ENCODE data around the gene SLC2A10.

Gene SLC2A10

DNA sequence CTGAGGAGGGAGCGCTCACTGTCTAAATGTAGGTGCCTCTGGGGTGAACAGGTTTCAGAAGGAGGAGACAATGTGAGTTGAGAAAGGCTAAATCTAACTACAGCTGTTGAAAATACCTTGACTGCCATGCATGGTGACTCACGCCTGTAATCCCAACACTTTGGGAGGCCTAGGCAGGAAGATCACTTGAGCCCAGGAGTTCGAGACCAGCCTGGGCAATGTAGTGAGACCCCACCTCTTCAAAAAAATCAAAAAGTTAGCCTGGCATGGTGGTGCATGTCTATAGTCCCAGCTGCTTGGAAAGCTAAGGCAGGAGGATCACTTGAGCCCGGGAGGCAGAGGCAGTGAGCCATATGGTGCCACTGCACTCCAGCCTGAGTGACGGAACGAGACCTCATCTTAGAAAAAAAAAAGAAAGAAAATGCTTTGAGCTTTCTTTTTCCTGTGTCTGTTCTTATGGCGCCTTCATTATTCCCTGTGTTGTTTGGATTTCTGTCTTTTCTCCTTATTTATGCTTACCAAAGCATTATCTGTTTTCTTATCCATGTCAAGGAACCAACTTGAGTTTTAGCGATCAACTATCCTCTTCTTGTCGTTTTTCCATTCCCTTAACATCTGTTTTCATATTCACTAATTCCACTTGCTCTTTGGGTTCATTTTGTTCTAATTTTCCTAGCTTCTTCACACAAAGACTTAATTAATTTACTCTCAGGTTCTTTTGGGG, 8.5 kb downstream of the SLC2A10 start:
- no peak overlapping the region for H3K4me3 ChIP-seq (ENCODE audit: low read depth, low read length)
- TF ChIP-seq, protein P1, sequence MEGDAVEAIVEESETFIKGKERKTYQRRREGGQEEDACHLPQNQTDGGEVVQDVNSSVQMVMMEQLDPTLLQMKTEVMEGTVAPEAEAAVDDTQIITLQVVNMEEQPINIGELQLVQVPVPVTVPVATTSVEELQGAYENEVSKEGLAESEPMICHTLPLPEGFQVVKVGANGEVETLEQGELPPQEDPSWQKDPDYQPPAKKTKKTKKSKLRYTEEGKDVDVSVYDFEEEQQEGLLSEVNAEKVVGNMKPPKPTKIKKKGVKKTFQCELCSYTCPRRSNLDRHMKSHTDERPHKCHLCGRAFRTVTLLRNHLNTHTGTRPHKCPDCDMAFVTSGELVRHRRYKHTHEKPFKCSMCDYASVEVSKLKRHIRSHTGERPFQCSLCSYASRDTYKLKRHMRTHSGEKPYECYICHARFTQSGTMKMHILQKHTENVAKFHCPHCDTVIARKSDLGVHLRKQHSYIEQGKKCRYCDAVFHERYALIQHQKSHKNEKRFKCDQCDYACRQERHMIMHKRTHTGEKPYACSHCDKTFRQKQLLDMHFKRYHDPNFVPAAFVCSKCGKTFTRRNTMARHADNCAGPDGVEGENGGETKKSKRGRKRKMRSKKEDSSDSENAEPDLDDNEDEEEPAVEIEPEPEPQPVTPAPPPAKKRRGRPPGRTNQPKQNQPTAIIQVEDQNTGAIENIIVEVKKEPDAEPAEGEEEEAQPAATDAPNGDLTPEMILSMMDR (IDR thresholded peaks at IDR 0.05; ENCODE audit: low read depth, low read length), result no peak

DNA sequence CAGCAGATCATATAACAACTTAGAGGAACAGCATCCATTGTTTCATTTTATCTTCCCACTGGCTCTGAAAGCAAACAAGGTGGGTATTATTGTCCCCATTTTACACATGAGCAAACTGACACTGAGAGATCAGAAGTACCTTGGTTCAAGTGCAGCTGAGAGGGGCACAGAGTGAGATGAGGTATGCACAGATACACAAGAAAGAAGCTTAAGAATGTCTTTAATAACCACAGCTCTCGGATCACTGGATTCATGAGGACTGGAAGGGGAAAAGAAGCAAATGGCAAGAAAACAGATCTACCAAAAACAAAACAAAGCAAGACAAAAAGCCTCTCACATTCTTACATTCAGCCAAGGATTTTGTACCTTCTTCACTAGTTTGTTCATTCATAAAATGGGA, 10.6 kb downstream of the SLC2A10 start:
- TF ChIP-seq, protein P1 (IDR thresholded peaks at IDR 0.05; ENCODE audit: low read depth, low read length), result no peak
- no peak overlapping the region for H3K4me3 ChIP-seq (ENCODE audit: low read depth, low read length)

DNA sequence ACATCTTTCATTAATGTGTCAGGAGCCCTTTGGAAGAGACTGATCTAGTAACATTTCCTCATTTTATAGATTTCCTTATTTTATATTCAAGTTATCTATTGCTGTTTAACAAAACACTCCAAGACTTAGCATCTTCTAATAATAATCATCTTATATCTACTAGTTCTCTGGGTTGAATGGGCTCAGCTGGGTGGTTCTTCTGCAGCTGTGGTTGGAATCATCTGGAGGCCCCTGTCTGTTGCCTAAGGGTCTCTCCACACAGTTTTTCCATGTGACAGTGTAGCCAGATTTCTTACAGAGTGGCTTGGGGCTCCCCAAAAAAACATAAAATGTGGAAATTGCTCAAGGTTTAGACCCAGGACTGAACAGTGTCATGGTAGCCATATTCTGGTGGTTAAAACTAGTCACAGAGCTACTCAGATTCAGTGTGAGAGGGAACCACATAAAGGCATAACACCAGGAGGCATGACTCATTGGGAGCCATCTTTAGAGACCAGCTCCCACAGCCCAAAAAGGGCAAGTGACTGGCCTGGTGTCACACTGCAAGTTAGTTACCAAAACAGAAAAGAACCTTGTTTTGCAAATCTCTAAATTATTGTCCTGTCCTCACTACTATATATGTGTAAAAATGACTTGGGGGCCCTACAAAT, 11.5 kb downstream of the SLC2A10 start:
- H3K4me3 ChIP-seq (ENCODE audit: low read depth, low read length), result no peak overlapping the region
- TF ChIP-seq, protein P1 (IDR thresholded peaks at IDR 0.05; ENCODE audit: low read depth, low read length), result no peak

DNA sequence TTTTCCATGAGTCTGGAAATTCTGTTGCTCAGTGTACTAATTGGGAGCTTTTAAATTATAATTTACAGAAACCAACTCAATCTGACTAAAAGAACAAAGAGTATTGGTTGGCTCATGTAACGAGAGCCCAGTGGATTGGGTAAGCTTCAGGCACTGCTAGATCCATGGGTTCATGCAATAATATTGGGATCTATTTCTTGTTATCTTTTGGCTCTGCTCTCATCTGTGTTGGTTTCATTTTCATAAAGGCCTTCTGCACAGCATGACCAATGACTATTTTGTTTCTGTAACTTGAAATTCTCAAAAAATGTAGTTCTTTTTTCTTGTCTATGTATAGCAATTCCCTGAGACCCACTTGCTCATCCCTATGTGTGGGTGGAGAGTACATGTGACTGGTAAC, 12.0 kb downstream of the SLC2A10 start:
- TF ChIP-seq, protein P1 (IDR thresholded peaks at IDR 0.05; ENCODE audit: low read depth, low read length), result no peak

DNA sequence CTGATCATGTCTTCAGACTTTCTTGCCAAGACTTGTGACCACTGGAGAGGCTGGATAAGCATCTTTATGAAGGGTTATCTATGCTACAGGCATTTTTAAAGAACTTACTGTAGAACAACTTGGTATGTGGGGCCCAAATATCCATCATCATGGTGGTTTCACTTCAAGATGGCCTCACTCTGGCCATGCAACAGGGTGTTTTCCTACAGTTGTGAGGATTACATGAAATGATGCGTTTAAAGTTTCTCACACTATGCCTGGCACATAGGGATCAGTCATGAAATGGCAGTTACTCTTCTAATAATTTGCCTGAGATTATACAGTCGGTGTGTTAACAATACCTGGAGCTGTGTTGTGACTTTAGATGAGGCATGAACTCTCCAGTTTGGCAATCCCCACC, 13.0 kb downstream of the SLC2A10 start:
- no peak overlapping the region for H3K4me3 ChIP-seq (ENCODE audit: low read depth, low read length)
- TF ChIP-seq, protein P1 (IDR thresholded peaks at IDR 0.05; ENCODE audit: low read depth, low read length), result no peak

More for the DNA sequence above, 12.0 kb downstream of the SLC2A10 start:
- no peak overlapping the region for H3K4me3 ChIP-seq (ENCODE audit: low read depth, low read length)

DNA sequence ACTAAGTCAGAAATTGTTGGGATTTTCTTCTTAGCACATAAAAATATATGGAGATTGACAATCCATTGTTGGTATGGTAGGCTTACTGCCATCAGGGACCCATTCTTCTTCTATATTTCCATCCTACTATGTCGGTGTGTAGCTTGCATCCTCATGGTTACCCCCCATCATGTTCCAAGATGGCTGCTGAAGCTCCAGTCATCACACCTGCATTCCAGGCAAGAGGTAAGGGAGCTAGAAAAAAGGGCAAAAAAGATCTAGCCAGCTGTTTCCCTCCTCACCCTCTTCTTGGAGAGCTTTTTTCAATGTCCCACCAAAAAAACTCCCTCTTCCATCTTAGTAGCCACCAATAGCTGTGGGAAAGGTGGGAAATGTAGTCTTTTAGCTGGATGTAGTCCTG, 13.6 kb downstream of the SLC2A10 start:
- H3K4me3 ChIP-seq (ENCODE audit: low read depth, low read length), result no peak overlapping the region
- TF ChIP-seq, protein P1 (IDR thresholded peaks at IDR 0.05; ENCODE audit: low read depth, low read length), result no peak

DNA sequence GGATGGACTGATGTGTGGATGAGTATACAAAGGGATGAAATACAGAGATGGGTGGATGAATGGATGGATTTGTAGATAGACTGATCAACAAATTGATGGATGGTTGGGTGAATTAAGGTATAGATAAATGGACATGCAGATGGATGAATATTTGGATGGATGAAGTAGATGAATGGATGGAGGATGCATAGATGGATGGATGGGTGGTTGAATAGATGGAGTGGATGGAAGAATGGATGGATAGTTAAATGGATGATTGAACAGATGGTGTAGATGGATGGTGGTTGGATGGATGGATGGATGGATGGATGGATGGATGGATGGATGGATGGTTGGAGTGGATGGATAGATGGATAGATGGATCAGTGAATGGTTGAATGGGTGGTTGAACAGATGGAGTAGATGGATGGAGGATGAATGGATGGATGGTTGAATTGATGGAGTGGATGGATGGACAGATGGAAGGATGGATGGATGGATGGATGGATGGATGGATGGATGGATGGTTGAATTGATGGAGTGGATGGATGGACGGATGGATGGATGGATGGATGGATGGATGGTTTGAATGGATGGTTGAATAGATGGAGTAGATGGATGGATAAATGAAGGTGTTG, 15.0 kb downstream of the SLC2A10 start:
- no peak overlapping the region for H3K4me3 ChIP-seq (ENCODE audit: low read depth, low read length)
- TF ChIP-seq, protein P1 (IDR thresholded peaks at IDR 0.05; ENCODE audit: low read depth, low read length), result no peak

All from WI38 (cell line).